ENCODE measurements around the gene TMEM218.

Gene TMEM218

DNA sequence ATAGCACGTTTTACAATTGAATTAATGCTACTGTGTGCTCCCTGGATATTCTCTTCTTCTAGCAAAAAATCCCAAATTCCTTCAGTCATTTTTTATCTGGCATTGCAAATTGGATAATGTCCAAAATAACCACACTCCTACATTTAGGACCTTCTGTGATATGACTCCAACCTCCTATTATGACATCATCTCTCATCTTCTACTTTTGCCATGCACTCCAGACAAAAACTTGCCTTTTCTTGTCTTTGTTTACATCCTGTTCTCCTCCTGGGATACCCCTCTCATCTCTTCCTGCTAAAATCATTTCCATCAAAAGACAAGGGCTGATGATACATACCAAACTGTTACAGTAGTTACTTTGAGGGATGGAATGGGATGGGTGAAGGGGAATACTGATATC, 20.6 kb upstream of the TMEM218 start:
- TF ChIP-seq MAX (IDR thresholded peaks at IDR 0.05) (no peak), RAD21 (IDR thresholded peaks at IDR 0.05; ENCODE audit: low read depth) (no peak), EGR1 (IDR thresholded peaks at IDR 0.05) (no peak), CREB1 (IDR thresholded peaks at IDR 0.05; ENCODE audit: low read depth) (no peak), TEAD4 (IDR thresholded peaks at IDR 0.05) (no peak), REST (IDR thresholded peaks at IDR 0.05; ENCODE audit: low read depth) (no peak), USF1 (IDR thresholded peaks at IDR 0.05) (no peak), EP300 (IDR thresholded peaks at IDR 0.05; ENCODE audit: borderline replicate concordance) (no peak), TAF1 (IDR thresholded peaks at IDR 0.05; ENCODE audit: low read depth) (no peak), CEBPB (IDR thresholded peaks at IDR 0.05) (no peak), YY1 (IDR thresholded peaks at IDR 0.05; ENCODE audit: low read depth) (no peak), NFIC (IDR thresholded peaks at IDR 0.05) (no peak), FOXM1 (IDR thresholded peaks at IDR 0.05; ENCODE audit: borderline replicate concordance, low read depth) (no peak), ZBTB7A (IDR thresholded peaks at IDR 0.05; ENCODE audit: low read depth) (no peak), TCF12 (IDR thresholded peaks at IDR 0.05; ENCODE audit: low read depth) (no peak)

- TF ChIP-seq CREB1 (IDR thresholded peaks at IDR 0.05; ENCODE audit: low read depth) (no peak), YY1 (IDR thresholded peaks at IDR 0.05; ENCODE audit: low read depth) (no peak), TCF12 (IDR thresholded peaks at IDR 0.05; ENCODE audit: low read depth) (no peak), TEAD4 (IDR thresholded peaks at IDR 0.05) (no peak), EGR1 (IDR thresholded peaks at IDR 0.05) (no peak), USF1 (IDR thresholded peaks at IDR 0.05) (no peak), MAX (IDR thresholded peaks at IDR 0.05) (no peak), RAD21 (IDR thresholded peaks at IDR 0.05; ENCODE audit: low read depth) (no peak), NFIC (IDR thresholded peaks at IDR 0.05) (no peak), FOXM1 (IDR thresholded peaks at IDR 0.05; ENCODE audit: borderline replicate concordance, low read depth) (no peak), TAF1 (IDR thresholded peaks at IDR 0.05; ENCODE audit: low read depth) (no peak), CEBPB (IDR thresholded peaks at IDR 0.05) (no peak), EP300 (IDR thresholded peaks at IDR 0.05; ENCODE audit: borderline replicate concordance) (no peak), REST (IDR thresholded peaks at IDR 0.05; ENCODE audit: low read depth) (no peak), ZBTB7A (IDR thresholded peaks at IDR 0.05; ENCODE audit: low read depth) (no peak)
These were observed 18.0 kb upstream of the TMEM218 start for GRCh38 chr11:125129316-125129993.

- TF ChIP-seq TCF12 (IDR thresholded peaks at IDR 0.05; ENCODE audit: low read depth), result no peak
- TF ChIP-seq REST (IDR thresholded peaks at IDR 0.05; ENCODE audit: low read depth), result no peak
- no peak for TF ChIP-seq FOXM1 (IDR thresholded peaks at IDR 0.05; ENCODE audit: borderline replicate concordance, low read depth)
- TF ChIP-seq CREB1 (IDR thresholded peaks at IDR 0.05; ENCODE audit: low read depth), result no peak
- TF ChIP-seq YY1 (IDR thresholded peaks at IDR 0.05; ENCODE audit: low read depth), result no peak
These were observed 17.0 kb upstream of the TMEM218 start for GRCh38 chr11:125128450-125128849.

GRCh38 chr11:125124618-125124992, 13.2 kb upstream of the TMEM218 start:
- no peak for TF ChIP-seq CREB1 (IDR thresholded peaks at IDR 0.05; ENCODE audit: low read depth)
